ENCODE results near the gene TCF7L1.

Gene TCF7L1

DNA sequence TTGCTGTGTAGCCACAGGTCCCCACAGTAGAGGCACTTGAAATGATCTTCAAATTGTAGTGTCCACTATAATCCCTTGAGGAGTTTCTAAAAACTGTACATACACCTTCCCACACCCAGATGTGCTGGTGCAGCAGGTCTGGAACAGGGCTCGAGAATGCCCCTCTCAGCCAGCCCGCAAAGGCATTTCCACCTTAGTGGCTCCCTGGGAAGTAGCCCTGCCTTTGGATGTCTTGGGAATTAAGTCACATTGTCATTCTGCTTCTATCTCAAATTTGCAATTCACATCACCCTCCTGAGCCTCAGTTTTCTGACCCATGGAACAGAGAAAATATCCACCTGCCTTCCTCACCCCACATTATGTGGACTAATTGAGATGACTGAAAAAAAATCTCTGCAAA lies 44.3 kb upstream of the TCF7L1 start:
- no peak for DNase-seq (ENCODE audit: low read depth in 1 of 2, low spot score in 1 of 2)
- TF ChIP-seq POLR2AphosphoS5 (IDR thresholded peaks at IDR 0.05; ENCODE audit: low read depth) (no peak), SPI1 (IDR thresholded peaks at IDR 0.05; ENCODE audit: borderline replicate concordance, low read depth) (no peak), GABPA (IDR thresholded peaks at IDR 0.05; ENCODE audit: low read depth) (no peak)
- TF ChIP-seq, protein P1, sequence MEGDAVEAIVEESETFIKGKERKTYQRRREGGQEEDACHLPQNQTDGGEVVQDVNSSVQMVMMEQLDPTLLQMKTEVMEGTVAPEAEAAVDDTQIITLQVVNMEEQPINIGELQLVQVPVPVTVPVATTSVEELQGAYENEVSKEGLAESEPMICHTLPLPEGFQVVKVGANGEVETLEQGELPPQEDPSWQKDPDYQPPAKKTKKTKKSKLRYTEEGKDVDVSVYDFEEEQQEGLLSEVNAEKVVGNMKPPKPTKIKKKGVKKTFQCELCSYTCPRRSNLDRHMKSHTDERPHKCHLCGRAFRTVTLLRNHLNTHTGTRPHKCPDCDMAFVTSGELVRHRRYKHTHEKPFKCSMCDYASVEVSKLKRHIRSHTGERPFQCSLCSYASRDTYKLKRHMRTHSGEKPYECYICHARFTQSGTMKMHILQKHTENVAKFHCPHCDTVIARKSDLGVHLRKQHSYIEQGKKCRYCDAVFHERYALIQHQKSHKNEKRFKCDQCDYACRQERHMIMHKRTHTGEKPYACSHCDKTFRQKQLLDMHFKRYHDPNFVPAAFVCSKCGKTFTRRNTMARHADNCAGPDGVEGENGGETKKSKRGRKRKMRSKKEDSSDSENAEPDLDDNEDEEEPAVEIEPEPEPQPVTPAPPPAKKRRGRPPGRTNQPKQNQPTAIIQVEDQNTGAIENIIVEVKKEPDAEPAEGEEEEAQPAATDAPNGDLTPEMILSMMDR (IDR thresholded peaks at IDR 0.05; ENCODE audit: insufficient read depth, low read length) = no peak
- TF ChIP-seq, protein P2, sequence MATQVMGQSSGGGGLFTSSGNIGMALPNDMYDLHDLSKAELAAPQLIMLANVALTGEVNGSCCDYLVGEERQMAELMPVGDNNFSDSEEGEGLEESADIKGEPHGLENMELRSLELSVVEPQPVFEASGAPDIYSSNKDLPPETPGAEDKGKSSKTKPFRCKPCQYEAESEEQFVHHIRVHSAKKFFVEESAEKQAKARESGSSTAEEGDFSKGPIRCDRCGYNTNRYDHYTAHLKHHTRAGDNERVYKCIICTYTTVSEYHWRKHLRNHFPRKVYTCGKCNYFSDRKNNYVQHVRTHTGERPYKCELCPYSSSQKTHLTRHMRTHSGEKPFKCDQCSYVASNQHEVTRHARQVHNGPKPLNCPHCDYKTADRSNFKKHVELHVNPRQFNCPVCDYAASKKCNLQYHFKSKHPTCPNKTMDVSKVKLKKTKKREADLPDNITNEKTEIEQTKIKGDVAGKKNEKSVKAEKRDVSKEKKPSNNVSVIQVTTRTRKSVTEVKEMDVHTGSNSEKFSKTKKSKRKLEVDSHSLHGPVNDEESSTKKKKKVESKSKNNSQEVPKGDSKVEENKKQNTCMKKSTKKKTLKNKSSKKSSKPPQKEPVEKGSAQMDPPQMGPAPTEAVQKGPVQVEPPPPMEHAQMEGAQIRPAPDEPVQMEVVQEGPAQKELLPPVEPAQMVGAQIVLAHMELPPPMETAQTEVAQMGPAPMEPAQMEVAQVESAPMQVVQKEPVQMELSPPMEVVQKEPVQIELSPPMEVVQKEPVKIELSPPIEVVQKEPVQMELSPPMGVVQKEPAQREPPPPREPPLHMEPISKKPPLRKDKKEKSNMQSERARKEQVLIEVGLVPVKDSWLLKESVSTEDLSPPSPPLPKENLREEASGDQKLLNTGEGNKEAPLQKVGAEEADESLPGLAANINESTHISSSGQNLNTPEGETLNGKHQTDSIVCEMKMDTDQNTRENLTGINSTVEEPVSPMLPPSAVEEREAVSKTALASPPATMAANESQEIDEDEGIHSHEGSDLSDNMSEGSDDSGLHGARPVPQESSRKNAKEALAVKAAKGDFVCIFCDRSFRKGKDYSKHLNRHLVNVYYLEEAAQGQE (IDR thresholded peaks at IDR 0.05; ENCODE audit: insufficient replicate concordance, low read depth) = no peak
- peaks cover 6% of the 10 kb centered on the region for H3K27me3 ChIP-seq (ENCODE audit: insufficient read depth, poor library complexity, severe bottlenecking)
- H3K4me3 ChIP-seq (replicated peaks; ENCODE audit: insufficient read depth, low read length) = no peak overlapping the region
- H3K27ac ChIP-seq (replicated peaks) = no peak overlapping the region

DNA sequence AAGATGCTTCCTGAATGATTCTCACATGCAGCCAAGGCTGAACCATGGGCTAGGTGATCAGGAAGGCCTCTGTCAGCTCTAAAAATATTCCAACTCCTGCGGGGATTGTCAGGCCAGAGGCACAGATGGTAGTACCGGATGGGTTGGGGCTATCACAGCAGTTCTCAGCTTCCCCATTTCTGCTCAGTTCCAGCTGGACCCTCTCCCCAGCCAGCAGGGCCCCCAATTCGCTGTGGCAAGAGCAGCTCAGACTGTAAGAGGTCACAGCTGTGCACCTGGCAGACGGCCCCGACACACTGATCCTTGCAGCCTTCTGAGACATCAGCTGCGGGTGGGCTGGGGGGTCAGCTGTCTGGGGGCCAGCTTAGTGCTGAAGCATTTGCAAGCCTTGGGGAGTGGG lies 43.6 kb upstream of the TCF7L1 start:
- TF ChIP-seq, protein P1 (IDR thresholded peaks at IDR 0.05; ENCODE audit: insufficient read depth, low read length) = no peak
- TF ChIP-seq POLR2AphosphoS5 (IDR thresholded peaks at IDR 0.05; ENCODE audit: low read depth) (no peak), GABPA (IDR thresholded peaks at IDR 0.05; ENCODE audit: low read depth) (no peak), SPI1 (IDR thresholded peaks at IDR 0.05; ENCODE audit: borderline replicate concordance, low read depth) (no peak)
- TF ChIP-seq, protein P2 (IDR thresholded peaks at IDR 0.05; ENCODE audit: insufficient replicate concordance, low read depth) = no peak
- no peak overlapping the region for H3K4me3 ChIP-seq (replicated peaks; ENCODE audit: insufficient read depth, low read length)
- H3K27ac ChIP-seq (replicated peaks) = no peak overlapping the region
- H3K27me3 ChIP-seq (ENCODE audit: insufficient read depth, poor library complexity, severe bottlenecking) = peaks cover 6% of the 10 kb centered on the region
- no peak for DNase-seq (ENCODE audit: low read depth in 1 of 2, low spot score in 1 of 2)

DNA sequence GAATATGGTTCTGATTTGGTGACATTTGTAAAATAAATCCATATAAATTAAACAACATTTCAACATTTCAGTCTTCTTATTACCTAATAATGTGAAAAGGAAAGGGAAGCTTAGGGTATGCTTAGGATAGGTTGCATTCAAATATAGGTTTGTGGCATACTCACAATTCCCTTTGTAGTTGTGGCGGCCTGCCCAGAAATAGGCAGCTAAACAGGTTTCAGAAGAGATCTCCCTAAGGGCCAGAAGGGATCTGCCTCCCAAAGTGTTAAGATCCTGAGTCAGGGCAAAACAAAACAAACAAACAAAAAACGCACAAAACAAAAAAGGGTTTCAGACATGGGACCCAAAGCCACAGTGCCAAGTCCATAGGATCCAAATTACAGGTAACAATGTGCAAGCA lies 41.4 kb upstream of the TCF7L1 start:
- no peak overlapping the region for H3K27ac ChIP-seq (replicated peaks)
- H3K27me3 ChIP-seq (ENCODE audit: insufficient read depth, poor library complexity, severe bottlenecking) = no peaks in the 10 kb centered on the region
- H3K4me3 ChIP-seq (replicated peaks; ENCODE audit: insufficient read depth, low read length) = no peak overlapping the region
- TF ChIP-seq, protein P1 (IDR thresholded peaks at IDR 0.05; ENCODE audit: insufficient read depth, low read length) = no peak
- no peak for TF ChIP-seq SPI1 (IDR thresholded peaks at IDR 0.05; ENCODE audit: borderline replicate concordance, low read depth)
- no peak for TF ChIP-seq POLR2AphosphoS5 (IDR thresholded peaks at IDR 0.05; ENCODE audit: low read depth)
- TF ChIP-seq, protein P2 (IDR thresholded peaks at IDR 0.05; ENCODE audit: insufficient replicate concordance, low read depth) = no peak
- TF ChIP-seq GABPA (IDR thresholded peaks at IDR 0.05; ENCODE audit: low read depth) = no peak
- DNase-seq (ENCODE audit: low read depth in 1 of 2, low spot score in 1 of 2) = no peak

Data from HL-60 (cell line).